Cardiac fibroblast (primary cell): ENCODE results near the gene PPY.

ENCODE experiments used
- DNase-seq, 2 donors: peaks; one replicate each; pipeline versions ENCODE4 v3.0.0 to v3.0.0-alpha.2; 2010; ENCODE audit warnings: low read depth in 2 of 2
- H3K4me3 ChIP-seq, 2 donors: replicated peaks in 1 of 2; 1 replicate in 1 of 2; 2 replicates in 1 of 2; pipeline ENCODE4 v1.5.1; 2011; ENCODE audit warnings: low read depth in 2 of 2, low read length in 2 of 2, mild to moderate bottlenecking in 2 of 2, moderate library complexity in 1 of 2
- CTCF ChIP-seq: IDR thresholded peaks from one replicate; pipeline ENCODE4 v1.5.1; 2011; ENCODE audit warnings: low read depth, mild to moderate bottlenecking, low read length, inconsistent platforms

The PPY gene

GRCh38 chr17:43983196-43983514 lies 40.9 kb upstream of the PPY start:
- no peak for DNase-seq
- TF ChIP-seq CTCF: no peak
- no peak overlapping the region for H3K4me3 ChIP-seq

GRCh38 chr17:43982171-43982570 lies 39.9 kb upstream of the PPY start:
- H3K4me3 ChIP-seq: no peak overlapping the region
- TF ChIP-seq CTCF: no peak
- DNase-seq: no peak

- no peak for DNase-seq
- H3K4me3 ChIP-seq: no peak overlapping the region
- TF ChIP-seq CTCF: no peak
Observed at GRCh38 chr17:43979671-43980070, 37.4 kb upstream of the PPY start.

- no peak for TF ChIP-seq CTCF
- DNase-seq: no peak
- H3K4me3 ChIP-seq: no peak overlapping the region
Observed at GRCh38 chr17:43979011-43979410, 36.7 kb upstream of the PPY start.

GRCh38 chr17:43978078-43978477 lies 35.8 kb upstream of the PPY start:
- no peak overlapping the region for H3K4me3 ChIP-seq
- no peak for TF ChIP-seq CTCF
- no peak for DNase-seq

- DNase-seq: no peak
- TF ChIP-seq CTCF: no peak
- no peak overlapping the region for H3K4me3 ChIP-seq
Observed at GRCh38 chr17:43976963-43977837, 34.9 kb upstream of the PPY start.

- H3K4me3 ChIP-seq: no peak overlapping the region
- no peak for TF ChIP-seq CTCF
- no peak for DNase-seq
Observed at GRCh38 chr17:43975898-43976297, 33.6 kb upstream of the PPY start.
